Esophagus squamous epithelium (tissue), 5 donors: ENCODE measurements around the gene MSH3. TPM values are rescaled to one million over a fixed set of nuclear protein-coding genes. Genes with fewer than 3 reads are reported as not detected.

Experiments
- DNase-seq: peaks from one replicate; lab custom pipeline; 2025; lab: John Stamatoyannopoulos, UW
- H3K27ac ChIP-seq, 4 donors: fragments of 200-600 bp; sonication (generic); one replicate each; pipeline ENCODE4 v1.5.1; 2016 to 2019; ENCODE audit warnings: mild to moderate bottlenecking in 1 of 4
- H3K27me3 ChIP-seq, 4 donors: fragments of 200-600 bp; sonication (generic); 1 replicate in 3 of 4; 2 replicates in 1 of 4; pipeline versions ENCODE4 v1.5.1 to v1.6.0; 2017 to 2021; ENCODE audit warnings: antibody characterized with exemption in 1 of 4
- H3K36me3 ChIP-seq, 3 donors: fragments of 200-600 bp; sonication (generic); one replicate each; pipeline ENCODE4 v1.5.1; 2016 to 2019
- H3K4me1 ChIP-seq, 3 donors: fragments of 200-600 bp; sonication (generic); one replicate each; pipeline ENCODE4 v1.5.1; 2017 to 2019
- H3K4me3 ChIP-seq, 4 donors: fragments of 200-600 bp; sonication (generic); 1 replicate in 3 of 4; 2 replicates in 1 of 4; pipeline ENCODE4 v1.5.1; 2016 to 2019; ENCODE audit warnings: mild to moderate bottlenecking in 2 of 4, moderate library complexity in 1 of 4
- H3K9me3 ChIP-seq, 3 donors: fragments of 200-600 bp; sonication (generic); one replicate each; pipeline ENCODE4 v1.5.1; 2016 to 2019
- POLR2A ChIP-seq, 4 donors: fragments of 450-650 bp; IDR thresholded peaks; one replicate each; pipeline ENCODE4 v1.6.1; 2017; ENCODE audit warnings: antibody characterized with exemption in 4 of 4, mild to moderate bottlenecking in 4 of 4, moderate library complexity in 3 of 4
- WGBS, 2 donors: methylation state at CpG; one replicate each; pipeline ENCODE4 v1.1.5; 2018; 5-methylcytosine and 5-hydroxymethylcytosine counted together
- intact Hi-C: fragments of 100-400 bp; cut with DNase I; formaldehyde crosslinking; loops from one replicate; pipeline ENCODE4 v1.15.0; 2022
- total RNA-seq, 4 donors: library from RNA; depleted of rRNA; stranded (reverse); fragments of >200 nt; gene quantifications; one replicate each; pipeline ENCODE4 v1.1.0, GENCODE V29; 2016
- TF ChIP-seq, protein P1 (sequence below), 6 experiments: fragments of 450-650 bp in 4 of 6; fragments of 200-600 bp in 2 of 6; sonication (generic) in 2 of 6; IDR thresholded peaks; one replicate each; pipeline ENCODE4 v1.5.1; 2016 to 2019; ENCODE audit warnings: antibody characterized with exemption in 6 of 6, mild to moderate bottlenecking in 4 of 6, moderate library complexity in 4 of 6
- donor health status: DM: yes; HTN: yes; CAD: no.

Gene MSH3
- total RNA-seq, 4 donors from 2014 or later = 6.6 to 12.5 (median 11.6) TPM

DNA sequence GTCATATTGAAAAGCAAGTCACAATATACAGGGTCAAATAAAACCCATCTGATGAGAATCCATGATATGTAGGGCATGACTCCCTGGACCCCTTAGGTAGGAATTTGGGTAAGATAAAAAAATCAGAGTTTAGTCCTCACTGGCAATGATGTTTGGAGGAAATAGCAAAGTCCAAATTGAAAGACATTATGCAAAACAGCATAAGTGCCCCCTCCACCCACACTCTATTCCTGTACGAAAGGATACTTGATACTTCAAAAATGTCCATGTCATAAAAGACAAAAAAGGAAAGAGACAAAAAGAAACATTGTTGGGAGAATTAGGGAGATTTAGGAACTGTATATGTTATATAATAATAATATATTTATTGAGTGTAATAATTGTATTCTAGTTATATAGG is 209.7 kb downstream of the MSH3 start:
- 76 to 100% methylated on average over 1 of the region's 1 CpG for WGBS, 2 donors
- intact Hi-C loops = no loop called here
- Histone ChIP-seq H3K9me3 (no peaks in the 10 kb centered on the region), H3K27me3 (no peaks in the 10 kb centered on the region), H3K36me3 (peaks cover 0 to 38% (median 0%) of the 10 kb centered on the region in 3 donors), H3K4me3 (no peak overlapping the region), H3K27ac (no peak overlapping the region), H3K4me1 (no peaks in the 10 kb centered on the region)
- no peak for DNase-seq
- TF ChIP-seq POLR2A (IDR thresholded peaks at IDR 0.05) = no peak
- TF ChIP-seq, protein P1, sequence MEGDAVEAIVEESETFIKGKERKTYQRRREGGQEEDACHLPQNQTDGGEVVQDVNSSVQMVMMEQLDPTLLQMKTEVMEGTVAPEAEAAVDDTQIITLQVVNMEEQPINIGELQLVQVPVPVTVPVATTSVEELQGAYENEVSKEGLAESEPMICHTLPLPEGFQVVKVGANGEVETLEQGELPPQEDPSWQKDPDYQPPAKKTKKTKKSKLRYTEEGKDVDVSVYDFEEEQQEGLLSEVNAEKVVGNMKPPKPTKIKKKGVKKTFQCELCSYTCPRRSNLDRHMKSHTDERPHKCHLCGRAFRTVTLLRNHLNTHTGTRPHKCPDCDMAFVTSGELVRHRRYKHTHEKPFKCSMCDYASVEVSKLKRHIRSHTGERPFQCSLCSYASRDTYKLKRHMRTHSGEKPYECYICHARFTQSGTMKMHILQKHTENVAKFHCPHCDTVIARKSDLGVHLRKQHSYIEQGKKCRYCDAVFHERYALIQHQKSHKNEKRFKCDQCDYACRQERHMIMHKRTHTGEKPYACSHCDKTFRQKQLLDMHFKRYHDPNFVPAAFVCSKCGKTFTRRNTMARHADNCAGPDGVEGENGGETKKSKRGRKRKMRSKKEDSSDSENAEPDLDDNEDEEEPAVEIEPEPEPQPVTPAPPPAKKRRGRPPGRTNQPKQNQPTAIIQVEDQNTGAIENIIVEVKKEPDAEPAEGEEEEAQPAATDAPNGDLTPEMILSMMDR (IDR thresholded peaks at IDR 0.05) = no peak

DNA sequence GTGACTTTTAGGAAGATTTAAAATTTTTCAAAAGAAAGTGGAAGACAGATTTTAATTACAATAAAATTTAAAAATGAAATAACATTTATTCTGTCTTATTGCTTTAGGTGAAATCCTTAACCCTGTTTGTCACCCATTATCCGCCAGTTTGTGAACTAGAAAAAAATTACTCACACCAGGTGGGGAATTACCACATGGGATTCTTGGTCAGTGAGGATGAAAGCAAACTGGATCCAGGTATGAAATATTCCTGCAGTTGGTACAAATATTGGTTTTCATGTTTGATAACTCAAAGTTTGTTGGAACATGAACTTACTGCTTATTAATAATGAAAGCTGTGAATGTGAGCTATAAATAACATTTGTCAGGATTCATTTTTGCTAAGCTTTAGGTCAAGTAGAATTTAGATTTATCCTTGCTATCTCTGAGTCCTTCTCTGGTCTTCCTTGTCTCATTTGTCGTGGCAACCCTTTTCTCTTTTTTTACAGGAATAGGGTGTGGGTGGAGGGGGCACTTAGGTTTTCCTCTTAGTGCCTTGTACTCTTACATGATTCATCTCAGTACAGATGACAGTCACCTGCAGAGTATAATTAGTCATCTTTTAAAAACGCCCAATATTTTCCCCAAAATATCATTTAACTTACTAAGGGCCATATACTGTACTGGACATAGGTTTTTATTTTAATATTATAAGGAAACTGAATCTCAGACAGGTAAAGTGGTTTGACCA is 210.4 kb downstream of the MSH3 start:
- Histone ChIP-seq H3K27ac (no peak overlapping the region), H3K4me3 (no peak overlapping the region), H3K4me1 (no peaks in the 10 kb centered on the region), H3K27me3 (no peaks in the 10 kb centered on the region), H3K9me3 (no peaks in the 10 kb centered on the region), H3K36me3 (peaks cover 0 to 38% (median 0%) of the 10 kb centered on the region in 3 donors)
- 67 to 81% methylated on average over 3 of the region's 3 CpGs for WGBS, 2 donors
- DNase-seq = no peak
- TF ChIP-seq, protein P1 (IDR thresholded peaks at IDR 0.05) = no peak
- TF ChIP-seq POLR2A (IDR thresholded peaks at IDR 0.05) = no peak
- intact Hi-C loops = no loop called here

DNA sequence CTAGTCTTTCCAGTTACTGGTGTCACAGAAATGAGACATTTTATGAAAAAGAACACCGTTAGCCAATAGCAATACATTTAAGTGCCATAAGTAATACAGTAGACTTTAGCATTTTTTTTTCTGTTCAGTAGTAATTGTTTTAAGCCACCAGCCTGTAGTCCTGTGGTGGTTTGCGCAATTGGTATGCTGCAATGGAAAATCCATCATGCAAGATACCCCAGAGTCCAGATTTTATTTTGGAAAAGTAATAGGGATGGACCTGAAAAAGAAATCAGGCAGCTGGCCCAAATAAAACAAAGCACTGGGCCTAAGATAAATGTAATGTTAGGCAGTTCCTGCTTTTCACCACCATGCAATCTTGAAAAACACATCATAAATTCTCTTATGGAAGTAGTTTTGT is 211.1 kb downstream of the MSH3 start:
- WGBS, 2 donors = 91 to 96% methylated on average over 2 of the region's 2 CpGs
- Histone ChIP-seq H3K27ac (no peak overlapping the region), H3K4me1 (no peaks in the 10 kb centered on the region), H3K4me3 (no peak overlapping the region), H3K27me3 (no peaks in the 10 kb centered on the region), H3K36me3 (peaks cover 0 to 38% (median 0%) of the 10 kb centered on the region in 3 donors), H3K9me3 (no peaks in the 10 kb centered on the region)
- no peak for DNase-seq
- no peak for TF ChIP-seq POLR2A (IDR thresholded peaks at IDR 0.05)
- TF ChIP-seq, protein P1 (IDR thresholded peaks at IDR 0.05) = no peak
- intact Hi-C loops = no loop called here

DNA sequence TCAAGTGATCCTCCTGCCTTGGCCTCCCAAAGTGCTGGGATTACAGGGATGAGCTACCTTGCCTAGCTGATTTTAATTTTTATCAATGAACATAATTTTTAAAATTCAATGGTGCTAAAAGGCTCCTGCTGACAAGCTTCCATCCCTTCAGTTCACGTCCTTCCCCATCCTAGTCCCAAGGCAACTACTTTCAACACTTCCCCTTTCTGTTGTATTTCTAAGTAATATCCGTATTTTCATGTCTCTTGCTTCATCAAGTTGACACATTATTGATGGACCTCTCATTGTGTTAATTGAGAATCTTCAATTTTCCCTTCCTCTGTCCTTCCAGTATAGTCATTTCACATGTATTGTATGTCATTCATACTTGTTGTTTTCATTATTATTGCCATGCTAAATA is 211.9 kb downstream of the MSH3 start:
- 78 to 83% methylated on average over 2 of the region's 2 CpGs for WGBS, 2 donors
- peaks cover 0 to 38% (median 0%) of the 10 kb centered on the region in 3 donors for H3K36me3 ChIP-seq
- no peak overlapping the region for H3K27ac ChIP-seq
- H3K4me3 ChIP-seq = no peak overlapping the region
- H3K27me3 ChIP-seq = no peaks in the 10 kb centered on the region
- intact Hi-C loops = no loop called here
- H3K9me3 ChIP-seq = no peaks in the 10 kb centered on the region
- H3K4me1 ChIP-seq = no peaks in the 10 kb centered on the region
- no peak for DNase-seq
- TF ChIP-seq, protein P1 (IDR thresholded peaks at IDR 0.05) = no peak
- no peak for TF ChIP-seq POLR2A (IDR thresholded peaks at IDR 0.05)

DNA sequence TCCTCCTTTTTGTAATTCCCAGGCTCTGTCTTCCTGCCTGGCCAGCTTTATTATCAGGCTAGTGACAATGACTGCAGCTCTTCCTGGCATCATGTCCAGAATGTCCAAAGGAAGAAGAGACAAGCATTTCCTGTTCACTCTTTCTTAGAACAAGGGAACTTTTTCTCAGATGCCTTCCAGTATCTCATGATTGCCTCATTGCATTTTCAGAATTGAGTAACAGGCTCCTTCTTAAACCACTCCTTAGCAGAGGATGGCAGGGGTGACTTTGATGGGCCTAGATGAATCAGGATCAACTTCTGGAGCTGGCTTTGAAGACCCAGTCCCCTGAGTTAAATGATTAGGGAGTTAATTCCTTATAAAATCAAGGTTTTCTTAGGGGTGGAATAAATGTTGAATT is 212.8 kb downstream of the MSH3 start:
- intact Hi-C loops = no loop called here

More for the DNA sequence above, 212.8 kb downstream of the MSH3 start:
- no peak for DNase-seq
- no peaks in the 10 kb centered on the region for H3K27me3 ChIP-seq
- no peak for TF ChIP-seq POLR2A (IDR thresholded peaks at IDR 0.05)
- TF ChIP-seq, protein P1 (IDR thresholded peaks at IDR 0.05) = no peak
- no peaks in the 10 kb centered on the region for H3K9me3 ChIP-seq
- no peak overlapping the region for H3K27ac ChIP-seq
- no peak overlapping the region for H3K4me3 ChIP-seq
- peaks cover 0 to 31% (median 0%) of the 10 kb centered on the region in 3 donors for H3K36me3 ChIP-seq
- no peaks in the 10 kb centered on the region for H3K4me1 ChIP-seq
